Activated naive CD8-positive, alpha-beta T cell treated with anti-CD3 and anti-CD28 coated beads for 36 hours (primary cell): ENCODE data around the gene MYO1C. TPM values are rescaled to one million over a fixed set of nuclear protein-coding genes. Genes with fewer than 3 reads are reported as not detected.

ENCODE experiments used
- DNase-seq: peaks from one replicate; pipeline ENCODE4 v3.0.0; 2021
- H3K27ac Mint-ChIP-seq: one replicate; pipeline ENCODE4 v1.8.0; 2022; ENCODE audit warnings: mild to moderate bottlenecking, moderate library complexity, mixed read lengths
- H3K27me3 Mint-ChIP-seq: one replicate; pipeline ENCODE4 v1.8.0; 2022; ENCODE audit warnings: mild to moderate bottlenecking, mixed read lengths
- H3K36me3 Mint-ChIP-seq: one replicate; pipeline ENCODE4 v1.8.0; 2021; ENCODE audit warnings: mild to moderate bottlenecking, mixed read lengths
- H3K4me1 Mint-ChIP-seq: one replicate; pipeline ENCODE4 v1.8.0; 2021; ENCODE audit warnings: mixed read lengths
- H3K4me3 Mint-ChIP-seq: one replicate; pipeline ENCODE4 v1.8.0; 2022; ENCODE audit warnings: mild to moderate bottlenecking, moderate library complexity, mixed read lengths
- H3K9me3 Mint-ChIP-seq: one replicate; pipeline ENCODE4 v1.8.0; 2022; ENCODE audit warnings: mixed read lengths
- total RNA-seq, 2 experiments: library from RNA; stranded (reverse); gene quantifications; one replicate each; pipeline ENCODE4 v1.2.3, GENCODE V29; 2021

The MYO1C gene
- total RNA-seq, 2 experiments from 2014 or later: 10.5 to 11.7 TPM

DNA sequence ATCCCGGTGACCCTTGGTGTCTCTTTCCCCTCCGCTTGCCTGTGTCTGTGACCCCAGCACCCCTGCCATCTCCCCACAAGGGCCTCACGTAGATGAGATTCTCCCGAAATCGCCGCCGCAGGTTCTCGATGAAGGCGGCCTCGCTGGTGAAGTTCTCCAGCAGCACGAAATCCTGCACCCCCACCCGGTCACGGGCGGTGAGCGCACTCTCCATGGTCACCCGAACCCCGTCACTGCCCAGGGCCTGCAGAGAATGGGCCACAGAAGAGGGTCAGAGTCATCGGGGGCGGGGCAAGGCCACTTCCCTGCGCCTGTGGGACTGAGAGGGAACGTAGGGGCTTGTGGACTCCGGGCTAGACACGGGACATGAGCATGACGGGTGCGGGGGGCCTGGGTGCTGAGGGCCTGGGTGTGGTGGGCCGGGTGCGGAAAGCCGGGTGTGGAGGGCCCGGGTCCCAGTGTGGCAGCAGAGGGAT is 8.4 kb downstream of the MYO1C start:
- Mint-ChIP-seq H3K27ac (no peak overlapping the region), H3K4me1 (peaks cover 17% of the 10 kb centered on the region), H3K27me3 (peaks cover 3% of the 10 kb centered on the region), H3K9me3 (no peaks in the 10 kb centered on the region), H3K4me3 (no peak overlapping the region), H3K36me3 (no peaks in the 10 kb centered on the region)
- no peak for DNase-seq

DNA sequence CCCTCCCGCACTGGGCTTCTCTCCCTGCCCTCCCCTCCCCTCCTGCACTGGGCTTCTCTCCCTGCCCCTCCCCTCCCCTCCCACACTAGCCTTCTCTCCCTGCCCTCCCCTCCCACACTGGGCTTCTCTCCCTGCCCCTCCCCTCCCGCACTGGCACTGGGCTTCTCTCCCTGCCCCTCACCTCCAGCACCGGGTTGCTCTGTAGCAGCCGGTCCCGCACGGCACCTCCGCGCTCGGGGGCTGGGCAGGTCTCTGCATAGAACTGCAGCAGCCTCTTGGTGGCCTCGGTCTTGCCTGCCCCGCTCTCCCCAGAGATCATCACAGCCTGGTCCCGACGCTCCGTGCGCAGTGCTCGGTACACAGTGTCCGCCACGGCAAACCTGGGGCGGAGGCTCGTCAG is 9.8 kb downstream of the MYO1C start:
- Mint-ChIP-seq H3K4me1 (peaks cover 14% of the 10 kb centered on the region), H3K9me3 (no peaks in the 10 kb centered on the region), H3K4me3 (no peak overlapping the region), H3K27ac (no peak overlapping the region), H3K27me3 (no peaks in the 10 kb centered on the region), H3K36me3 (no peaks in the 10 kb centered on the region)
- DNase-seq: no peak

DNA sequence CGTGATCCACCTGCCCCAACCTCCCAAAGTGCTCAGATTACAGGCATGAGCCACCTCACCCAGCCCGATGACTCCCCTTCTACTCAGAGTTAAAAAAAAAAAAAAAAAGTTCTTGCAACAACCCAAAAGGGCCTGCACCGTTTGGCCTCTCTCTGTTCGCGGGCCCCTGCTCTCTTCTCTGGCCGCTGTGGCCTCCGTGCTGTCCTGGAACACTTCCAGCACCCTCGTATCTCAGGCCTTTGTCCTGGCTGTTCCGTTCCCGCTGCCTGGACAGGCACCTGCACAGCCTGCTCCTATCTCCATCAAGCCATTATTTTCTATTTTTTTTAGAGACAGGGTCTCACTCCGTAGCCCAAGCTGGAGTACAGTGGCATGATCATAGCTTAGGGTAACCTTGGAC is 10.8 kb downstream of the MYO1C start:
- no peak for DNase-seq
- H3K27ac Mint-ChIP-seq: no peak overlapping the region
- no peak overlapping the region for H3K4me3 Mint-ChIP-seq
- H3K9me3 Mint-ChIP-seq: no peaks in the 10 kb centered on the region
- H3K4me1 Mint-ChIP-seq: peaks cover 8% of the 10 kb centered on the region
- H3K27me3 Mint-ChIP-seq: no peaks in the 10 kb centered on the region
- H3K36me3 Mint-ChIP-seq: no peaks in the 10 kb centered on the region

DNA sequence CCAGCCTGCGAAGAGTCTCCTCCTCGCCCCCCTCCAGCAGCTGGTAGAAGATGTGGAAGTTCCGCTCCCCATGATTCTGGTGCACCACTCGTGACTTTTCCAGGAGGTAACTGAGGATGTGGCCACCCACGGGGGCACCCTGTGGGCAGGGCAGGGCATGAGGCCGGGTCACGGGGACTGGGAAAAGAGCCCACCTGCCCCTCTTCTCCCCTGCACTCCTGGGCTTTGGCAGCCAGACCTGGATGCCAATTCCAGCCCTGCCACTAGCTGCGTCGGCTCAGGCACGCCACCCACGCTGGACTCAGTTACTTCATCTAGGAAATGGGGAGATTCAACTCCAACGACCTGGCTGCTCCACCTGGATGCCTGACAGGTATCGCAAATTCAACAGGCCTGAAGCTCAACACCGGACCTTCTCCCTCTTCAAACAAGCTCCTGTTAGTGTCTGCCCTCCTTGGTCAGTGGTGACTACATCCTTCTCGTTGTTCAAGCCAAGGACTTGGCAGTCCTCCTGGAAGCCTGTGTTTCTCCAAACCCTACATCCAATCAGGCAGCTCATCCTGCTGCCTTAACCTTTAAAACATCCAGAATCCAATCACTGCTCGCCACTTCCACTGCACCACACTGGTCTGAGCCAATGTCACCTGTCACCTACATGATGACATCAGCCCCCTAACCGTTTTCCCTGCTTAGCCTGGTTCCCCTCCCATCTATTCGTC is 11.6 kb downstream of the MYO1C start:
- H3K36me3 Mint-ChIP-seq: no peaks in the 10 kb centered on the region
- no peak overlapping the region for H3K27ac Mint-ChIP-seq
- H3K4me1 Mint-ChIP-seq: peaks cover 7% of the 10 kb centered on the region
- no peaks in the 10 kb centered on the region for H3K9me3 Mint-ChIP-seq
- no peak for DNase-seq
- no peaks in the 10 kb centered on the region for H3K27me3 Mint-ChIP-seq
- H3K4me3 Mint-ChIP-seq: no peak overlapping the region

- Mint-ChIP-seq H3K27ac (no peak overlapping the region), H3K4me1 (peaks cover 6% of the 10 kb centered on the region), H3K36me3 (no peaks in the 10 kb centered on the region), H3K4me3 (no peak overlapping the region), H3K9me3 (no peaks in the 10 kb centered on the region), H3K27me3 (no peaks in the 10 kb centered on the region)
- DNase-seq: no peak
These were observed 14.1 kb downstream of the MYO1C start for GRCh38 chr17:1478418-1478817.

- H3K27me3 Mint-ChIP-seq: no peaks in the 10 kb centered on the region
- no peak overlapping the region for H3K27ac Mint-ChIP-seq
- no peaks in the 10 kb centered on the region for H3K36me3 Mint-ChIP-seq
- peaks cover 9% of the 10 kb centered on the region for H3K4me1 Mint-ChIP-seq
- no peaks in the 10 kb centered on the region for H3K9me3 Mint-ChIP-seq
- DNase-seq: no peak
- no peak overlapping the region for H3K4me3 Mint-ChIP-seq
These were observed 17.1 kb downstream of the MYO1C start for GRCh38 chr17:1475321-1475854.

DNA sequence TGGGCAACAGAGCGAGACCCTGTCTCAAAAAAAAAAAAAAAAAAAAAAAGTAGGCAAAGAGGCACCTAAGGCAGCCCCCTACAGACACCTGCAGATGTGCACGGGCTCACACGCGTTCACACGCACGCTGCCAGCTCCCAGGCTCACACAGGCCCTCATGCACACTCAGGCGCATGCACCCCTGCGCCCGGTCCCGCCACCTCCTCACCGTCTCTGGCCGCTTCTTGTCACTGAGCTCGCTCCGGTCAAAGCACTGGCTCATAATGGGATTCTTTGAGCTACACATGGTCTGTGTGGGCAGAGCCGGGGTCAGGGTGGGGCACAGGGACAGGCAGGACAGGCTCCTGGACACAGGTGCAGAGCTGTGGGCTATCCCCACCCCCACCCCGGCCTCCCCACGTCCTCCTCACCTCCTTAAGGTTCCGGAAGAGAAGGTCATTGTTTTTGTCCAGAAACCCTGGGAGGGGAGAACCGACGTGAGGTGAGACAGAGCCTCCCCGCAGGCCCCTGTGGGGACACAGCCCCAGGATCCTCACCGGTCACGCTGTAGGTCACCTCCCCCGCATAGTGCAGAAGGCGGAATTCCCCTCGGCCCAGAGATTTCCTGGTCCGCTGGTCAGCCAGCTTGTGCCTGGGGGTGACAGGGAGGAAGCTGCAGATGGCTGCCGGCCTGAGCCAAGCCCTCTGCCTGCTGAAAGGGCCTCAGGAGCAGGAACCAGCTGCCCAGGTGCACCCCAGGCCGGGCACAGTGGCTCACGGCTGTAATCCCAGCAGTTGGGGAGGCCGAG is 17.9 kb downstream of the MYO1C start:
- Mint-ChIP-seq H3K27ac (no peak overlapping the region), H3K36me3 (peaks cover under 1% of the 10 kb centered on the region), H3K4me3 (no peak overlapping the region), H3K4me1 (peaks cover 9% of the 10 kb centered on the region), H3K27me3 (no peaks in the 10 kb centered on the region), H3K9me3 (no peaks in the 10 kb centered on the region)
- DNase-seq: no peak

DNA sequence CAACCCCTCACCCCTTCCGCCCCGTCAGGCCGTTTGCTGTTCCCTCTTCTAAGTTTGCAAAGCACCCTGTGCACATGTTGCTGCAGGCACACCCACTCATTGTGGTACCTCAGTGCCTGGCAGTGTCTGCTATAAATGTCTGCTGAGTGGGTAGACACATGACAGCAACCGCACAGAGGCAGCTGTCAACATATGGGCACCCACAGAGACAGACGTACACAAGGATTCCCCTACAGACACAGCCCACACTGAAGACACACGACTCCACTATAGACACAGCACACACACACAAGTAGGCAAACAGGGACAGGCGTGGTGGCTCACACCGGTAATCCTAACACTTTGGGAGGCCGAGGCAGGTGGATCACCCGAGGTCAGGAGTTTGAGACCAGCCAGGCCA is 18.6 kb downstream of the MYO1C start:
- DNase-seq: no peak
- peaks cover 7% of the 10 kb centered on the region for H3K36me3 Mint-ChIP-seq
- H3K9me3 Mint-ChIP-seq: no peaks in the 10 kb centered on the region
- no peaks in the 10 kb centered on the region for H3K27me3 Mint-ChIP-seq
- H3K4me3 Mint-ChIP-seq: no peak overlapping the region
- H3K4me1 Mint-ChIP-seq: peaks cover 9% of the 10 kb centered on the region
- no peak overlapping the region for H3K27ac Mint-ChIP-seq

- peaks cover 12% of the 10 kb centered on the region for H3K36me3 Mint-ChIP-seq
- H3K27ac Mint-ChIP-seq: no peak overlapping the region
- DNase-seq: no peak
- no peaks in the 10 kb centered on the region for H3K9me3 Mint-ChIP-seq
- no peak overlapping the region for H3K4me3 Mint-ChIP-seq
- H3K27me3 Mint-ChIP-seq: no peaks in the 10 kb centered on the region
- H3K4me1 Mint-ChIP-seq: peaks cover 9% of the 10 kb centered on the region
These were observed 19.3 kb downstream of the MYO1C start for GRCh38 chr17:1473170-1473569.

GRCh38 chr17:1471911-1472821 is 20.3 kb downstream of the MYO1C start:
- H3K4me1 Mint-ChIP-seq: peaks cover 9% of the 10 kb centered on the region
- H3K4me3 Mint-ChIP-seq: no peak overlapping the region
- peaks cover 16% of the 10 kb centered on the region for H3K36me3 Mint-ChIP-seq
- no peak overlapping the region for H3K27ac Mint-ChIP-seq
- no peak for DNase-seq
- no peaks in the 10 kb centered on the region for H3K9me3 Mint-ChIP-seq
- no peaks in the 10 kb centered on the region for H3K27me3 Mint-ChIP-seq

DNA sequence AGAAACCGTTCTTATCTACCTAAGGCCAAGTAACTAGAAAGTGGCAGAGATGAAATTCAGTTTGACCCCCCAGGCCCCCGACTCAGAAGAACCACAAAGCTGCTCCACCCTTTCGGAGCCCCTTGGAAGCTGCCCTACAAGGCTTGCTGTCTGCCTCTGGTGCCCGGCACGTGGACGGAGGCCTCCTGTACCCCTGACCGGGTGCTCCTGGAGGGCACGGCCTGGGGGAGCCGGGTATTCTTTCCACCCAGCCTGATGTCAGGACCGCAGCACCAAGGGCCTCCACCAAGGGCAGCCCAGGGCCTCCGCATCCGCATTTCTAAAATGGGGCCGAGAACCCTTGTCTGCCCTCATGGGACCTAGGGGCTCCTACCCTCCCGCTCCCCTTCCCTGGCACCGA is 21.0 kb downstream of the MYO1C start:
- no peak overlapping the region for H3K27ac Mint-ChIP-seq

GRCh38 chr17:1470755-1471462 is 21.6 kb downstream of the MYO1C start:
- no peak overlapping the region for H3K27ac Mint-ChIP-seq
- DNase-seq: no peak
- H3K27me3 Mint-ChIP-seq: no peaks in the 10 kb centered on the region
- H3K36me3 Mint-ChIP-seq: peaks cover 20% of the 10 kb centered on the region
- H3K4me3 Mint-ChIP-seq: no peak overlapping the region
- no peaks in the 10 kb centered on the region for H3K9me3 Mint-ChIP-seq
- peaks cover 9% of the 10 kb centered on the region for H3K4me1 Mint-ChIP-seq

More for the DNA sequence above, 21.0 kb downstream of the MYO1C start:
- Mint-ChIP-seq H3K9me3 (no peaks in the 10 kb centered on the region), H3K4me1 (peaks cover 9% of the 10 kb centered on the region), H3K27me3 (no peaks in the 10 kb centered on the region), H3K36me3 (peaks cover 18% of the 10 kb centered on the region), H3K4me3 (no peak overlapping the region)
- DNase-seq: no peak

- peaks cover 9% of the 10 kb centered on the region for H3K4me1 Mint-ChIP-seq
- H3K9me3 Mint-ChIP-seq: no peaks in the 10 kb centered on the region
- H3K27ac Mint-ChIP-seq: no peak overlapping the region
- DNase-seq: no peak
- H3K36me3 Mint-ChIP-seq: peaks cover 20% of the 10 kb centered on the region
- H3K27me3 Mint-ChIP-seq: no peaks in the 10 kb centered on the region
- H3K4me3 Mint-ChIP-seq: no peak overlapping the region
These were observed 22.3 kb downstream of the MYO1C start for GRCh38 chr17:1470071-1470754.
